Common myeloid progenitor, CD34-positive (primary cell): ENCODE measurements around the gene HTR3D. TPM values are rescaled to one million over a fixed set of nuclear protein-coding genes. Genes with fewer than 3 reads are reported as not detected.
A peak's percentile ranks its signal among the peaks of the same experiment; 100 is the strongest.

ENCODE experiments used
- CTCF ChIA-PET: fragments of 350-600 bp; sonication (Branson Sonifier 250); formaldehyde crosslinking; loops from one replicate; lab custom pipeline; 2021; ENCODE audit warnings: antibody characterized with exemption; lab: Charles Lee
- POLR2A ChIA-PET: fragments of 350-600 bp; sonication (Branson Sonifier 250); formaldehyde crosslinking; loops from one replicate; lab custom pipeline; 2021; ENCODE audit warnings: antibody characterized with exemption; lab: Charles Lee
- DNase-seq, 3 donors: peaks; one replicate each; pipeline versions ENCODE4 v3.0.0 to v3.0.0-alpha.2; 2013
- H3K27ac ChIP-seq, 2 experiments: 1 replicate in 1 of 2; 2 replicates in 1 of 2; pipeline ENCODE4 v1.7.0; 2013; ENCODE audit warnings: inconsistent platforms in 2 of 2, low read length in 2 of 2, mild to moderate bottlenecking in 2 of 2, low read depth in 1 of 2, moderate library complexity in 1 of 2; ENCODE audit not compliant: severe bottlenecking in 2 of 2, insufficient read depth in 1 of 2, poor library complexity in 1 of 2
- H3K27me3 ChIP-seq, 5 experiments: replicated peaks in 2 of 5; 1 replicate in 3 of 5; 2 replicates in 2 of 5; pipeline versions ENCODE4 v1.6.1 to v1.7.0; 2013; ENCODE audit warnings: low read length in 4 of 5, mild to moderate bottlenecking in 2 of 5, moderate library complexity in 2 of 5, inconsistent platforms in 1 of 5; ENCODE audit not compliant: insufficient read depth in 5 of 5, control insufficient read depth in 4 of 5
- H3K36me3 ChIP-seq, 4 experiments: 1 replicate in 2 of 4; 2 replicates in 2 of 4; pipeline versions ENCODE4 v1.6.1 to v1.7.0; 2013; ENCODE audit warnings: low read length in 3 of 4, control low read depth in 1 of 4, mild to moderate bottlenecking in 1 of 4; ENCODE audit not compliant: control insufficient read depth in 4 of 4, insufficient read depth in 4 of 4
- H3K4me1 ChIP-seq, 4 experiments: 1 replicate in 3 of 4; 2 replicates in 1 of 4; pipeline versions ENCODE4 v1.6.1 to v1.7.1; 2013; ENCODE audit warnings: low read length in 3 of 4, mild to moderate bottlenecking in 3 of 4, control low read depth in 1 of 4, inconsistent platforms in 1 of 4, moderate library complexity in 1 of 4; ENCODE audit not compliant: control insufficient read depth in 4 of 4, insufficient read depth in 4 of 4; ENCODE audit errors: control extremely low read depth in 1 of 4
- H3K4me3 ChIP-seq, 7 experiments: 1 replicate in 4 of 7; 2 replicates in 3 of 7; pipeline versions ENCODE4 v1.5.1 to v1.7.0; 2013; ENCODE audit warnings: mild to moderate bottlenecking in 7 of 7, low read length in 6 of 7, moderate library complexity in 6 of 7, inconsistent platforms in 2 of 7, low read depth in 2 of 7, control low read depth in 1 of 7; ENCODE audit not compliant: insufficient read depth in 4 of 7, control insufficient read depth in 1 of 7; ENCODE audit errors: extremely low read depth in 1 of 7
- H3K9me3 ChIP-seq, 5 experiments: 1 replicate in 4 of 5; 2 replicates in 1 of 5; pipeline versions ENCODE4 v1.6.1 to v1.7.1; 2013; ENCODE audit warnings: low read length in 4 of 5, mild to moderate bottlenecking in 2 of 5, inconsistent platforms in 1 of 5, low read depth in 1 of 5, moderate library complexity in 1 of 5; ENCODE audit not compliant: control insufficient read depth in 4 of 5, insufficient read depth in 2 of 5; ENCODE audit errors: control extremely low read depth in 1 of 5
- WGBS: methylation state at CpG from one replicate; pipeline ENCODE4 v1.1.5; 2013; ENCODE audit not compliant: insufficient coverage; 5-methylcytosine and 5-hydroxymethylcytosine counted together
- polyA plus RNA-seq: library from polyadenylated mRNA; unstranded; fragments of 120-200 nt; gene quantifications from one replicate; pipeline ENCODE4 v1.2.1, GENCODE V29; 2013

The HTR3D gene
- not detected for polyA plus RNA-seq

- Histone ChIP-seq H3K27me3 (peaks cover 0 to 4% (median 0%) of the 10 kb centered on the region in 5 experiments), H3K4me1 (no peaks in the 10 kb centered on the region), H3K27ac (no peak within 1 kb of the TSS), H3K36me3 (no peaks in the 10 kb centered on the region), H3K4me3 (no peak within 1 kb of the TSS), H3K9me3 (no peaks in the 10 kb centered on the region)
- peak in 2 of 3 donors; percentile 40 to 50 for DNase-seq
- 83% methylated on average over 1 of the region's 4 CpGs for WGBS
- POLR2A ChIA-PET, result no interaction called here
- CTCF ChIA-PET, result interaction anchor here (1.1 to 1.7 kb wide), 2 partner anchors 11 to 13 kb away, joined by 3 to 5 read pairs; partner anchors contain the start of gene ABCC5
Observed at GRCh38 chr3:184031187-184031792, at the start of gene HTR3D. Gene HTR3D, plus strand, starts transcription at chr3:184031742. Its CDS starts 0 bp downstream, at chr3:184031742.

GRCh38 chr3:183981990-183982644 lies 49.4 kb upstream of the HTR3D start:
- Histone ChIP-seq H3K36me3 (peaks cover 6 to 31% (median 24%) of the 10 kb centered on the region in 4 experiments), H3K4me1 (peaks cover 0 to 3% (median 1%) of the 10 kb centered on the region in 4 experiments), H3K4me3 (no peak overlapping the region), H3K27ac (no peak overlapping the region), H3K27me3 (no peaks in the 10 kb centered on the region), H3K9me3 (no peaks in the 10 kb centered on the region)
- 100% methylated on average over 4 of the region's 6 CpGs for WGBS
- CTCF ChIA-PET, result interaction anchor here (1.4 kb wide), 1 partner anchor 58 kb away, joined by 3 read pairs; no protein-coding TSS in a partner anchor
- POLR2A ChIA-PET, result no interaction called here
- DNase-seq, result no peak

- Histone ChIP-seq H3K4me3 (no peak overlapping the region), H3K27me3 (no peaks in the 10 kb centered on the region), H3K36me3 (peaks cover 4 to 41% (median 33%) of the 10 kb centered on the region in 4 experiments), H3K4me1 (peaks cover 0 to 15% (median 6%) of the 10 kb centered on the region in 4 experiments), H3K27ac (no peak overlapping the region), H3K9me3 (no peaks in the 10 kb centered on the region)
- 100% methylated on average over 3 of the region's 4 CpGs for WGBS
- CTCF ChIA-PET, result no interaction called here
- POLR2A ChIA-PET, result no interaction called here
- no peak for DNase-seq
Observed at GRCh38 chr3:183984127-183984740, 47.3 kb upstream of the HTR3D start.

GRCh38 chr3:183984749-183985729 lies 46.5 kb upstream of the HTR3D start:
- CTCF ChIA-PET, result interaction anchor here (0.6 to 1.9 kb wide), 3 partner anchors 8 to 22 kb away, joined by 3 to 9 read pairs (median 4); no protein-coding TSS in a partner anchor
- POLR2A ChIA-PET, result no interaction called here

GRCh38 chr3:183987000-183987600 lies 44.4 kb upstream of the HTR3D start:
- no peaks in the 10 kb centered on the region for H3K9me3 ChIP-seq
- ChIA-PET POLR2A (interaction anchor here (0.7 to 1.5 kb wide), 2 partner anchors 12 to 31 kb away, joined by 3 read pairs; partner anchors contain the start of gene ABCC5), CTCF (interaction anchor here (0.6 to 2.9 kb wide), 8 partner anchors 11 to 144 kb away, joined by 3 to 10 read pairs (median 4); partner anchors contain the start of gene ABCC5)
- no peaks in the 10 kb centered on the region for H3K27me3 ChIP-seq
- H3K4me1 ChIP-seq, result peaks cover 0 to 15% (median 6%) of the 10 kb centered on the region in 4 experiments
- WGBS, result 73% methylated on average over 6 of the region's 11 CpGs
- H3K27ac ChIP-seq, result peak overlapping the region in 1 of 2 experiments; percentile 51
- H3K36me3 ChIP-seq, result peaks cover 4 to 38% (median 26%) of the 10 kb centered on the region in 4 experiments
- no peak overlapping the region for H3K4me3 ChIP-seq
- DNase-seq, result peak in 1 of 3 donors; percentile 8

More at GRCh38 chr3:183984749-183985729, 46.5 kb upstream of the HTR3D start:
- Histone ChIP-seq H3K4me1 (peaks cover 0 to 15% (median 6%) of the 10 kb centered on the region in 4 experiments), H3K9me3 (no peaks in the 10 kb centered on the region), H3K27ac (no peak overlapping the region), H3K4me3 (no peak overlapping the region), H3K27me3 (no peaks in the 10 kb centered on the region), H3K36me3 (peaks cover 4 to 43% (median 33%) of the 10 kb centered on the region in 4 experiments)
- DNase-seq, result no peak
- WGBS, result 97% methylated on average over 8 of the region's 11 CpGs
